Loucy (cell line): ENCODE data around the gene CD52.
A peak's percentile ranks its signal among the peaks of the same experiment; 100 is the strongest.
"Not testable (repeated sequence)": the region's sequence is repeated elsewhere in the genome, so short reads cannot be mapped to it uniquely, and the experiment has no call there.

Experiments used
- H2AFZ ChIP-seq: fragments of 200-600 bp; sonication (generic); 2 replicates; pipeline ENCODE4 v1.6.0; 2016; ENCODE audit warnings: antibody characterized with exemption, mild to moderate bottlenecking, low read length, moderate library complexity
- H3F3A ChIP-seq: fragments of 200-600 bp; 2 replicates; pipeline ENCODE4 v1.6.0; 2016; ENCODE audit warnings: antibody characterized with exemption, low read depth, mild to moderate bottlenecking
- H3K27me3 ChIP-seq: fragments of 200-600 bp; sonication (generic); 2 replicates; pipeline ENCODE4 v1.6.1; 2014; ENCODE audit warnings: low read length, mild to moderate bottlenecking; ENCODE audit not compliant: insufficient read depth, poor library complexity, severe bottlenecking
- H3K36me3 ChIP-seq: fragments of 200-600 bp; sonication (generic); 2 replicates; pipeline ENCODE4 v1.6.1; 2016; ENCODE audit warnings: low read length; ENCODE audit not compliant: insufficient read depth
- H3K4me1 ChIP-seq: fragments of 200-600 bp; sonication (generic); 2 replicates; pipeline ENCODE4 v1.5.1; 2014; ENCODE audit warnings: low read length, mild to moderate bottlenecking; ENCODE audit not compliant: insufficient read depth, poor library complexity, severe bottlenecking
- H3K4me2 ChIP-seq: fragments of 200-600 bp; sonication (generic); 2 replicates; pipeline ENCODE4 v1.6.0; 2014; ENCODE audit warnings: antibody characterized with exemption, low read length, low read depth, mild to moderate bottlenecking; ENCODE audit not compliant: poor library complexity, severe bottlenecking
- H3K4me3 ChIP-seq: fragments of 200-600 bp; sonication (generic); 2 replicates; pipeline ENCODE4 v1.5.1; 2014; ENCODE audit warnings: low read length, mild to moderate bottlenecking, mixed read lengths; ENCODE audit not compliant: poor library complexity, severe bottlenecking
- H3K79me2 ChIP-seq: fragments of 200-600 bp; sonication (generic); 2 replicates; pipeline ENCODE4 v1.6.1; 2014; ENCODE audit warnings: low read length; ENCODE audit not compliant: insufficient read depth
- H3K9ac ChIP-seq: fragments of 200-600 bp; sonication (generic); 2 replicates; pipeline ENCODE4 v1.6.0; 2014; ENCODE audit warnings: mild to moderate bottlenecking, low read depth, low read length, moderate library complexity; ENCODE audit not compliant: poor library complexity, severe bottlenecking
- H3K9me2 ChIP-seq: fragments of 200-600 bp; sonication (generic); replicated peaks from 2 replicates; pipeline ENCODE4 v1.6.1; 2016; ENCODE audit warnings: low read depth, low read length, mixed read lengths
- H3K9me3 ChIP-seq: fragments of 200-600 bp; sonication (generic); 2 replicates; pipeline ENCODE4 v1.6.1; 2014; ENCODE audit warnings: mild to moderate bottlenecking, antibody characterized with exemption, low read length, low read depth; ENCODE audit not compliant: insufficient read depth
- H4K20me1 ChIP-seq: fragments of 200-600 bp; sonication (generic); 2 replicates; pipeline ENCODE4 v1.6.0; 2014; ENCODE audit warnings: antibody characterized with exemption, low read length, mild to moderate bottlenecking; ENCODE audit not compliant: insufficient read depth, poor library complexity, severe bottlenecking
- EZH2phosphoT487 ChIP-seq: fragments of 200-600 bp; IDR thresholded peaks from 2 replicates; pipeline ENCODE4 v1.6.1; 2018; ENCODE audit warnings: antibody characterized with exemption, mild to moderate bottlenecking, moderate library complexity, borderline replicate concordance
- TF ChIP-seq, protein P1 (sequence below): fragments of 200-600 bp; sonication (generic); conservative IDR thresholded peaks from 2 replicates; pipeline ENCODE4 v1.5.1; 2014; ENCODE audit warnings: mild to moderate bottlenecking, antibody characterized with exemption, low read length

Gene CD52

DNA sequence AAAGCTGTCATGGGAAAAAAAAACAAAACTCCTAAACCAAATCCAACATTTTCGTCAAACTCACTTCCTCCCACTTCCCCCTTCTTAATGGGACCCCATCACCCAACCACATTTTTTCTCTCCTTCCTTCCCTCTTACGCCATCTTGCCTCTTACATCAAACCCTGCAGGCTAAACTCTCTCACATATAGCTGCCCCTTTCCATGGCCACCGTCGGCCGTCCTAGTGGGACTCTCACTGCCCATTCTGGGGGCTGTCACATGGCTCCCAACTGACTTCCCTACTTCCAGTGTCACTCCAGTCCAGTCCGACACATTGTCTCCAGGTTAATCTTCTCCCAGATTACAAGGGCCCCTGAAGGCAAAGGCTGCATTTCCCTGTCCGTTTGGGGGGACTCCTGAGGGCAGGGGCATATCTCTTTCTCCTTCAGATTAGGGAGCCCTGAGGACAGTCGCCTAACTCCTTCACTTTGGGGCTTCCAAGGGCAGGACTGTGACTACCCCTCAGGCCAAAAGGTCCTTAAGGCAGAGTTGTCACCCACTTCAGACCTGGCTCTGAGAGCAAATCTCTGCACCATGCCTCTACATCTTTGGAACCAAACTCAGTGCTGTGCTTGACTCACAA lies 12.0 kb upstream of the CD52 start:
- peaks cover 5% of the 10 kb centered on the region; the same call in 1 of the 2 replicates for H3K79me2 ChIP-seq
- TF ChIP-seq EZH2phosphoT487 = no peak
- TF ChIP-seq, protein P1, sequence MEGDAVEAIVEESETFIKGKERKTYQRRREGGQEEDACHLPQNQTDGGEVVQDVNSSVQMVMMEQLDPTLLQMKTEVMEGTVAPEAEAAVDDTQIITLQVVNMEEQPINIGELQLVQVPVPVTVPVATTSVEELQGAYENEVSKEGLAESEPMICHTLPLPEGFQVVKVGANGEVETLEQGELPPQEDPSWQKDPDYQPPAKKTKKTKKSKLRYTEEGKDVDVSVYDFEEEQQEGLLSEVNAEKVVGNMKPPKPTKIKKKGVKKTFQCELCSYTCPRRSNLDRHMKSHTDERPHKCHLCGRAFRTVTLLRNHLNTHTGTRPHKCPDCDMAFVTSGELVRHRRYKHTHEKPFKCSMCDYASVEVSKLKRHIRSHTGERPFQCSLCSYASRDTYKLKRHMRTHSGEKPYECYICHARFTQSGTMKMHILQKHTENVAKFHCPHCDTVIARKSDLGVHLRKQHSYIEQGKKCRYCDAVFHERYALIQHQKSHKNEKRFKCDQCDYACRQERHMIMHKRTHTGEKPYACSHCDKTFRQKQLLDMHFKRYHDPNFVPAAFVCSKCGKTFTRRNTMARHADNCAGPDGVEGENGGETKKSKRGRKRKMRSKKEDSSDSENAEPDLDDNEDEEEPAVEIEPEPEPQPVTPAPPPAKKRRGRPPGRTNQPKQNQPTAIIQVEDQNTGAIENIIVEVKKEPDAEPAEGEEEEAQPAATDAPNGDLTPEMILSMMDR = no peak
- peak overlapping the region; percentile 98 for H3K4me2 ChIP-seq
- no peaks in the 10 kb centered on the region for H3K9me2 ChIP-seq
- peak overlapping the region; percentile 89 for H2AFZ ChIP-seq
- H3K4me1 ChIP-seq = peaks cover 19% of the 10 kb centered on the region
- no peaks in the 10 kb centered on the region for H4K20me1 ChIP-seq
- no peaks in the 10 kb centered on the region for H3K27me3 ChIP-seq
- H3F3A ChIP-seq = no peaks in the 10 kb centered on the region
- peak overlapping the region; percentile 72 for H3K9ac ChIP-seq
- H3K36me3 ChIP-seq = no peaks in the 10 kb centered on the region
- H3K9me3 ChIP-seq = no peaks in the 10 kb centered on the region
- H3K4me3 ChIP-seq = peak overlapping the region; percentile 98

DNA sequence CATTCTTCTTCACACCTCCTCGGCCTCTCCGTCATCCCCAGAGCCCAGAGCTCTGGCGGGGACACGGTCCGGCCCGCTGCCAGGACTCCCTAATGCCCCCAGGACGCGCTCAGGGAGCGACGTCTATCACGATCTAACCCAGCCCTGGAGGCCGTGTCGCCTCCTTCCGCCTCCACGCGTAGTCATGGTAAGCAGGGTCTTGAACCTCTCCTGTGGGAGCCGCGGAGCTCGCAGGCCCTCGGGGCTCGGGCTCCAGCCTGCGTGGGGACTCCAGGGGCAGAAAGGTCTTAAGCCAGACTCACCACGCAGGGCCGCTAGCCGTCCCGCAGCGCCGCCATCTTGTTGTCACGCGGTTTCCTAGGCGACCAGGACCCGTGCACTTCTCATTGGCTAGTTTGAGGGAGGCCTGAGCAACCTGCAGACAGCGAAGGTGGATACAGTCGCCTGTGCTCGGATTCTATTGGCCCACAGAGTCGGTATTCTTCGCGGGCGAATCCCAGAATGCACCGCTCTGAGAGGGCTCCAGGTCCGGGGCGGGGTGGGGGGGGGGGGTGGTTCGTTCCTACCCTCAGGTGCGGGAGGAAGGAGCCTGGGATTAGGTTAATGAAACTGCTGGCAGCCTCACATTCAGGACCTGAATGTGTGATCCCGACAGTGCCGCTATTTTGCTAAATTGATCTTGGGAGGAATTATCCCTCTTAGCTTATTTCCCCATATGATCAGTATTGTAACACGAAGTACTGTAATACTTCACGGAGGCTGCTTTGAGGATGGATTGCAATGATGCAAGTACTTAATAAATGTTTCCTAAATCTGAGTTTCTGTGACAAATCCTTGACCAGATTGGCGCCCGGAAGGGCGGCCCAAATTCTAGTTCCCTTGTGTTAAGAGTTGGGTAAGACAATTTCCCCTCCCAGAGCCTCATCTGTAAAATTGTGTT lies 11.2 kb upstream of the CD52 start, which contains the start of gene UBXN11:
Gene UBXN11, minus strand, starts transcription at position 347 of the 940 bp plus-strand sequence. CDS start 3,753 bp downstream, outside the sequence.
- no peaks in the 10 kb centered on the region for H4K20me1 ChIP-seq
- peak within 1 kb of the TSS; percentile 98 for H3K4me2 ChIP-seq
- H3K27me3 ChIP-seq = no peaks in the 10 kb centered on the region

DNA sequence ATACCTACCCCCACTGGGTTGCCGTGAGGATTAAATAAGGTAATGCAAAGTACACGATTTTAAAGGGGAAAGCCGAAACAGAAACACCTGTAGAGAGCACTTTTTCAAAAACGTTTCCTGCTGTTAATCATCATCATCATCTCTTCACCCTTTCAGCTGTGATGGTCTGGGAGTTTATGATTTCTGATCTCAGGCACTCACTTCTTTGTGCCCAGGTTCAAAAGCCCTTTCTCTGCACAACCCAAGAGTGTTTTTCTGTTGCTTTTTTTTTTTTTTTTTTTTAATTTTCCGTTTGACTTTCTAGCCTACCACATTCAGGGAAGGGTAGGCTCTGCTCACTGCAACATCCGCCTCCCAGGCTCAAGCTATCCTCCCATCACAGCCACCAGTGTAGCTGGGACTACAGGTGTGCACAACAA lies 10.4 kb upstream of the CD52 start:
- H3K9me3 ChIP-seq = no peaks in the 10 kb centered on the region
- H3K4me3 ChIP-seq = peak overlapping the region; percentile 98
- H3K4me2 ChIP-seq = peak overlapping the region; percentile 91
- H3K4me1 ChIP-seq = peaks cover 26% of the 10 kb centered on the region
- no peaks in the 10 kb centered on the region for H3K36me3 ChIP-seq
- no peaks in the 10 kb centered on the region for H4K20me1 ChIP-seq
- no peak for TF ChIP-seq EZH2phosphoT487
- TF ChIP-seq, protein P1 = no peak
- H3K79me2 ChIP-seq = peaks cover 5% of the 10 kb centered on the region; the same call in 1 of the 2 replicates
- H3K9me2 ChIP-seq = no peaks in the 10 kb centered on the region
- H2AFZ ChIP-seq = peak overlapping the region; percentile 91
- no peaks in the 10 kb centered on the region for H3F3A ChIP-seq
- H3K9ac ChIP-seq = peak overlapping the region; percentile 88
- no peaks in the 10 kb centered on the region for H3K27me3 ChIP-seq

More for the DNA sequence above, 11.2 kb upstream of the CD52 start, which contains the start of gene UBXN11:
- Histone ChIP-seq H3F3A (no peaks in the 10 kb centered on the region), H3K9ac (peak within 1 kb of the TSS; percentile 88), H3K36me3 (no peaks in the 10 kb centered on the region), H3K4me1 (peaks cover 20% of the 10 kb centered on the region), H3K9me3 (no peaks in the 10 kb centered on the region), H3K79me2 (peaks cover 5% of the 10 kb centered on the region; the same call in 1 of the 2 replicates), H3K4me3 (peak within 1 kb of the TSS; percentile 98), H2AFZ (peak within 1 kb of the TSS; percentile 91), H3K9me2 (no peaks in the 10 kb centered on the region)
- TF ChIP-seq, protein P1 = no peak
- TF ChIP-seq EZH2phosphoT487 = no peak

DNA sequence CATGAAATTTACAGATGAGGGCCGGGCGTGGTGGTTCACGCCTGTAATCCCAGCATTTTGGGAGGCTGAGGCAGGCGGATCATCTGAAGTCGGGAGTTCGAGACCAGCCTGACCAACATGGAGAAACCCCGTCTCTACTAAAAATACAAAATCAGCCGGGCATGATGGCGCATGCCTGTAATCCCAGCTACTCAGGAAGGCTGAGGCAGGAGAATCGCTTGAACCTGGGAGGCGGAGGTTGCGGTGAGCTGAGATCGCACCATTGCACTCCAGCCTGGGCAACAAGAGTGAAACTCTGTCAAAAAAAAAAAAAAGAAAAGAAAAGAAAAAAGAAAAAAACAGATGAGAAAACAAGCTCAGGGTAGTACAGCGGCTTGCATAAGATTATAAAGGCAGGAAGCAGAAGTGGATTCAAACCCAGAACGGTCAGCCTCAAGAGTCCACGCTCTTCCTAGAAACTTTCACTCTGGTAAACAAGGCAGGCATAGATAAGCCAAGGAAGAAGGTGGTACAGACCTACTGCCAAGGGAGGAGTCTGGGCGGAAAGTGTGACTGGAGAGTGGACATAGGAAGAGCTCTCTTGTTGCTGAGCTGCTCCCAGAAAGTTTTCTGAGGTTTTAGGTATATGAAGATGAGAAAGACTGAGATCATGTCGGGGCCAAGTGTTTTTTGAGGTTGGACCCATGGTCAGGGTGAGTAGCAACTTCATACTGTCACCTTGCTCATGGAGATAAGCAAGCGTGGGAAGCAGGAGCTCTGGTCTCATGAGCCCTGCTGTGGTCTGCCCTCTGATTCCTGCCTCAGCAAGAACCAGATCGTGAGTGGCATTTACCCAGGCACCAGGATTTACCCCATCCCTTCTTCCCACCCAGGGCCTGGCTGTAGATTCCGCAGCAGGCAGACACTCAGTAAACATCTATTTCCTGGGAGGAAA lies 9.5 kb upstream of the CD52 start:
- Histone ChIP-seq H3K4me2 (peak overlapping the region; percentile 91), H2AFZ (peak overlapping the region; percentile 55), H3K9ac (peak overlapping the region; percentile 88), H3K4me1 (peaks cover 31% of the 10 kb centered on the region)
- H3K9me3 ChIP-seq, H3K9me2 ChIP-seq, H3F3A ChIP-seq, H3K79me2 ChIP-seq, H3K27me3 ChIP-seq, H4K20me1 ChIP-seq, H3K4me3 ChIP-seq, H3K36me3 ChIP-seq: not testable (repeated sequence)
